B cell (primary cell): ENCODE measurements around the gene NDUFS5.

ENCODE experiments used
- EZH2 ChIP-seq: IDR thresholded peaks from 2 replicates; pipeline ENCODE4 v1.6.1; 2012; ENCODE audit warnings: borderline replicate concordance, low read depth, mild to moderate bottlenecking, moderate library complexity, low read length; ENCODE audit not compliant: insufficient read depth, poor library complexity, severe bottlenecking
- TF ChIP-seq, protein P1 (sequence below): fragments of 200-600 bp; IDR thresholded peaks from one replicate; pipeline ENCODE4 v1.8.0; 2022; ENCODE audit warnings: antibody characterized with exemption, mild to moderate bottlenecking

DNA sequence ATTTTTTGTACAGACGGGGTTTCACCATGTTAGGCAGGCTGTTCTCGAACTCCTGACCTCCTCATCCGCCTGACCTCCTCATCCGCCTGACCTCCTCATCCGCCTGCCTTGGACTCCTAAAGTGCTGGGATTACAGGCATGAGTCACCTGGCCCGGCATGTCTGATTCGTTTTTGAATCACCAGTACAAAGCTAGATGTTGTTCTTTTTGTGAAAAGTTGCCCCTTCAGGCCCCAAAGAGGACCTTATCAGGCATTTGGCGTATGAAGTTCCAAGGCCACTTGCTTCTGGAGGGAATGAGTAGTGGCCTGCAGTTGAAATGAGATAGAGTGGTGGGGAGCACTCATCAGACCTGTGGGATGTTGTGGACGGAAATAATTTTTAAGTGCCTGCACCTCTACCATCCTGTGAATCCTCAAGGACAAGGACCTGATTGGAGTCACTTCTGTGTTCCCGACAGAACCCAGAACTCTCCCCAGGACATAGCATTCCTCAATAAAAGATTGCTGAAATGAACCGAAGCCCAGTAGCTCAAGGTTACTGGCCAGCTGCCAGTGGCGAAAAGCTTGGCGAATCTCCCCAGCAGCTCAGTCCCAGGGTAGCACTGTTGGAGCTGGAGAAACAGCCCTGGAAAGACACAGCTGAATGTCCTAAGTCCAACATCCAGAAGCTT, 50.1 kb downstream of the NDUFS5 start:
- TF ChIP-seq, protein P1, sequence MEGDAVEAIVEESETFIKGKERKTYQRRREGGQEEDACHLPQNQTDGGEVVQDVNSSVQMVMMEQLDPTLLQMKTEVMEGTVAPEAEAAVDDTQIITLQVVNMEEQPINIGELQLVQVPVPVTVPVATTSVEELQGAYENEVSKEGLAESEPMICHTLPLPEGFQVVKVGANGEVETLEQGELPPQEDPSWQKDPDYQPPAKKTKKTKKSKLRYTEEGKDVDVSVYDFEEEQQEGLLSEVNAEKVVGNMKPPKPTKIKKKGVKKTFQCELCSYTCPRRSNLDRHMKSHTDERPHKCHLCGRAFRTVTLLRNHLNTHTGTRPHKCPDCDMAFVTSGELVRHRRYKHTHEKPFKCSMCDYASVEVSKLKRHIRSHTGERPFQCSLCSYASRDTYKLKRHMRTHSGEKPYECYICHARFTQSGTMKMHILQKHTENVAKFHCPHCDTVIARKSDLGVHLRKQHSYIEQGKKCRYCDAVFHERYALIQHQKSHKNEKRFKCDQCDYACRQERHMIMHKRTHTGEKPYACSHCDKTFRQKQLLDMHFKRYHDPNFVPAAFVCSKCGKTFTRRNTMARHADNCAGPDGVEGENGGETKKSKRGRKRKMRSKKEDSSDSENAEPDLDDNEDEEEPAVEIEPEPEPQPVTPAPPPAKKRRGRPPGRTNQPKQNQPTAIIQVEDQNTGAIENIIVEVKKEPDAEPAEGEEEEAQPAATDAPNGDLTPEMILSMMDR, result no peak
- TF ChIP-seq EZH2, result no peak
